Medulla oblongata (tissue), 1 donor: Measurements from ENCODE around the gene SNURF.
"Not testable (repeated sequence)": the region's sequence is repeated elsewhere in the genome, so short reads cannot be mapped to it uniquely, and the experiment has no call there.

Experiments used
- DNase-seq: peaks from one replicate; pipeline ENCODE4 v3.0.0-alpha.2; 2015; ENCODE audit errors: extremely low spot score

Gene SNURF, protein sequence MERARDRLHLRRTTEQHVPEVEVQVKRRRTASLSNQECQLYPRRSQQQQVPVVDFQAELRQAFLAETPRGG

DNA sequence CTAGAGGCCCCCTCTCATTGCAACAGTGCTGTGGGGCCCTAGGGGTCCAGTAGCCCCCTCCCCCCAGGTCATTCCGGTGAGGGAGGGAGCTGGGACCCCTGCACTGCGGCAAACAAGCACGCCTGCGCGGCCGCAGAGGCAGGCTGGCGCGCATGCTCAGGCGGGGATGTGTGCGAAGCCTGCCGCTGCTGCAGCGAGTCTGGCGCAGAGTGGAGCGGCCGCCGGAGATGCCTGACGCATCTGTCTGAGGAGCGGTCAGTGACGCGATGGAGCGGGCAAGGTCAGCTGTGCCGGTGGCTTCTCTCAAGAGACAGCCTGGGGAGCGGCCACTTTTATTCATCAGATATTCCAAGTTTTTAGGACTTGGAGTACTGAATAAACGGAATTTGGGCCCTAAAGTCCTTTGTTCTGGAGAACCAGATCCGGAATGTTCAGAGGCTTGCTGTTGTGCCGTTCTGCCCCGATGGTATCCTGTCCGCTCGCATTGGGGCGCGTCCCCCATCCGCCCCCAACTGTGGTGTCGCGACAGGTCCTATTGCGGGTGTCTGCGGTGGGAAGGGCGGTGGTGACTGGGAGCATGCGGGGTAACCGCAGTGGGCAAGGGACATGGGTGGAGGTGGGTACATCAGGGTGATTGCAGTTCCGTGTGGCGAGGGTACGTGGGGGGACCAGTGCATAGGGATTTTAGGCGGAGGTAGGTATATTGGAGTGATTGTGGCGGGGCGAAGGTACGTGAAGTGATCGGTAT lies at the start of gene SNURF, which contains the start of gene SNRPN:
SNURF (plus strand) TSS at position 205 of the 748 bp plus-strand sequence; CDS start at position 267, 62 bp downstream.
SNRPN (plus strand) TSS at position 205 of the 748 bp plus-strand sequence. CDS start 19,467 bp downstream, outside the sequence.
- peak; percentile 61 for DNase-seq

DNA sequence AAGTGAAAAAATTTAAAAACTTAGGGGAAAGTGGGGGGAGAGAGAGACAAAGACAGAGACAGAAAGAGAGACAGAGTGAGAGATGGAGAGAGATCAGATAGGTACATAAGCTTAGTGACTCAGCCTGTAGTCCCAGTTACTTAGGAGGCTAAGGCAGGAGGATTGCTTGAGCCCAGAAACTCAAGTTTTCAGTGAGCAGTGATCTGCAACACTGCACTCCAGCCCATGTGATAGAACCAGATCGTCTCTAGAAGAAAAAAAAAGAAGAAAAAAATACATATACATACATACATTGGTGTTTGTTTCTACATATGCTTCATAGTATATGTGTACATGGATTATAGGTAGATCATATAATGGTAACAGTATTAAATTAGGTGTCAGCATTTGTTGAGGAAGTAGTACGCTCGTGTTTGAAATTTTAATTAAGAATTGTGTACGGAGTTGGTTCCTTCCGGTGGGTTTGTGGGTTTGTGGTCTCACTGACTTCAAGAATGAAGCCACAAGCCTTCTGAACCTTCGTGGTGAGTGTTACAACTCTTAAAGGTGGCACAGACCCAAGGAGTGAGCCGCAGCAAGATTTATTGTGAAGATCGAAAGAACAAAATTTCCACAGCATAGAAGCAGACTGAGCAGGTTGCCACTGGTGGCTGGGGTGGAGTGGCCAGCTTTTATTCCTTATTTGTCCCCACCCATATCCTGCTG lies 38.3 kb upstream of the SNURF start:
- DNase-seq: no peak

DNA sequence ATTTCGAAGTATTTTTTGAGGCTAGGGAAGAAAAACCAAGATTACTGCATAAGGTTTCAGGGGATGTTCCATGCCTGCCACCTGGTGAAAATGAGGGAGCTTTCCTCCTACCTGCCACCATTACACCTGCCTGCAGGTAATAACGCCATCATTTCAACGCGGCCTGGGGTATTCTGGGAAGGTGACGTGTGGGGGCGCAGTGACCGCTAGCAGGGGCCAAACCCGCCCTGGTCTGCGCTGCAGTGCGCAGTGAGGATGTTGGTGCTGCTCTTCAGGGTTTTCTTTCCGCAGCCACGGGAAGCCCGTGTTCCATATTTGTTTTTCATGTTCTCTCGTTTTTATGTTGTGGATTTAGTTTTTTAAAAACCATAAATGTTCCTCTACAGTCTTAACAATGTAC lies 37.4 kb upstream of the SNURF start:
- DNase-seq: no peak

DNA sequence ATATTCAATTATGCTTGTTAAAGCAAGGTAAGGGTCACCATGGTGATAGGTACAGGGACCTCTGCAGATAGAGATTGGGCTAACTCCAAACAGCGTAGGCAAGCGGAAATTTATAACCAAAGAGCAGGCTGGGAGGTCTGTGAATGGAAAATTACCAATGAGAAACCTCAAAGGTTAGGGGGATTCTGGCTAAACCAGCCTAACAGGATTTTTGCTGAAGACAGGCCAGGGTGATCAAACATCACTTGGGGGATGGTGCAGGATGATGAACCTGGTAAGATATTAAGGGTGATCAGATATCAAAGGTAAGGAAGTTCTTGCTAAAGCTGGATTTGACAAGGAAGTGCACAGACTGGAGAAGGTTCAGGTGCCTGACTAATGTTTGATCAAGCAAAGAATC lies 35.3 kb upstream of the SNURF start:
- DNase-seq: no peak

DNA sequence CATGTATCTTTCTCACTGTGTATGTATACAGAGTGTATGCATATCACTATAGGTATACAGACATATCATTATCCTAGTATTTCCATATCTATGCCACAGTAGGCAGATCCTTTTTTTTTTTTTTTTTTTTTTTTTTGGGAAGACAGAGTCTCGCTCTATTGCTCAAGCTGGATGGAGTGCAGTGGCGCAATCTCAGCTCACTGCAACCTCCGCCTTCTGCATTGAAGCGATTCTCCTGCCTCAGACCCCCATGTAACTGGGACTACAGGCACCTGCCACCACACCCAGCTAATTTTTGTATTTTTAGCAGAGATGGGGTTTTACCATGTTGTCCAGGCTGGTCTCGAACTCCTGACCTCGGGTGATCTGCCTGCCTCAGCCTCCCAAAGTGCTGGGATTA lies 32.0 kb upstream of the SNURF start:
- not testable (repeated sequence) for DNase-seq

DNA sequence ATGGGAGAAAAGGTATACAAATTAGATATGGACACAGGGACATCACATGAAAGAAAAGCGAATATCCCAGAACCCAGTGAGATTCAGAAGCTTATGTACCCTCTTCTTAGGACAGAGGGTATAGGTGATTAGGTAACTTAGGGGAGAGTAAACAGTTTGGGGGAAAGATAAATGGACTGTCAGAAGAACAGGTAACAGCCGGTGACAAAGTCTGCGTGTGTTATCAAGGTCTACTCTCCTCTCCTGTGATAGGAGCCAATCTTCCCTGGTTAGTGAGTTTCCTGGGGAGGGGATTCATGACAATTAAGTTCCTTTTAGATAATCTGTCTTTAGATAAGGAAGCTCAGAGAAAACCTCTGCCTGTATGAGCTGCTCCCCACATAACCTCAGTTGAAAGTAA lies 30.6 kb upstream of the SNURF start:
- no peak for DNase-seq

DNA sequence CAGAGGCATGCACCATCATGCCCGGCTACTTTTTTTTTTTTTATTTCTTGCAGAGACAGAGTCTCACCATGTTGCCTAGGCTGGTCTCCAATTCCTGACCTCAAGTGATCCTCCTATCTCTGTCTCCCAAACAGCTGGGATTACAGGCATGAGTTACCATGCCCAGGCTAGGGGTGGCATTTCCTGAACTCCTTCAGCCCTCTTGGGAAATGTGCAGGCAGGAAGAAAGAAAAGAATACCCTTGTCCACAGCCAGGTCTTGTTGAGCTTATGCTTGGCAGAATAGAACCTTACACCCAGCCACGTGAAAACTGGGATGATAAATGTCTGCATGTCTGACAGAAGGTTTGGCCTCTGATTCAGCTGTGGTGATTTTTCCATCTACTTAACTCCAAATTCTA lies 30.2 kb upstream of the SNURF start:
- no peak for DNase-seq

DNA sequence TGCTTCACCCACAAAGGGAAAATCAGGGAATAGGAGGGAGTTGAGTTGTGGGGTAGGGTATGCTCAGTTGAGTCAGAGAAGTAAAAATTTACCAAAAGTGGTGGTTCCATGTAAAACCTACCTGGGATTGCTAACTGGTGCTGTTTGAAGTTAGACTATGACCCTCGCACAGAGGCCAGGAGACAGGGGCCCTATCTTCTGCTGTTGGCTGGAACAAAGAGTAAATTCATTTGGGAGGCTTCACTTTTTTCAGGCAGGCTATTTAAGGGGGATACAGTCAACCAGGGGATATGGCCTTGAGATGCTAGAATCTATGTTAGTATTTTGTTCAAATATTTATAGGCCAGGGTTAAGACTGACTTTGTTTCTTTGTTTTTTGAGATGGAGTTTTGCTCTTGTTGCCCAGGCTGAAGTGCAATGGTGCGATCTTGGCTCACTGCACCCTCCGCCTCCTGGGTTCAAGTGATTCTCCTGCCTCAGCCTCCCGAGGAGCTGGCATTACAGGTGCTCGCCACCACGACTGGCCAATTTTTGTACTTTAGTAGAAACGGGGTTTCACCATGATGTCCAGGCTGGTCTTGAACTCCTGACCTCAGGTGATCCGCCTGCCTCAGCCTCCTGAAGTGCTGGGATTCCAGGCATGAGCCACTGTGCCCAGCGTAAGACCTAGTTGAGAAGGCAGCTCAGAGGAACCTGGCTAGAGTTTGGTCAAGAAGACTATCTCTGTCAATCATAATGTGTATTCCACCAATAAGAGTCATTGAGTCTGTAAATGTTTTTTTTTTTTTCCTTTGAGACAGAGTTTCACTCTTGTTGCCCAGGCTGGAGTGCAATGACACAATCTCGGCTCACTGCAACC lies 22.7 kb upstream of the SNURF start:
- DNase-seq: not testable (repeated sequence)

DNA sequence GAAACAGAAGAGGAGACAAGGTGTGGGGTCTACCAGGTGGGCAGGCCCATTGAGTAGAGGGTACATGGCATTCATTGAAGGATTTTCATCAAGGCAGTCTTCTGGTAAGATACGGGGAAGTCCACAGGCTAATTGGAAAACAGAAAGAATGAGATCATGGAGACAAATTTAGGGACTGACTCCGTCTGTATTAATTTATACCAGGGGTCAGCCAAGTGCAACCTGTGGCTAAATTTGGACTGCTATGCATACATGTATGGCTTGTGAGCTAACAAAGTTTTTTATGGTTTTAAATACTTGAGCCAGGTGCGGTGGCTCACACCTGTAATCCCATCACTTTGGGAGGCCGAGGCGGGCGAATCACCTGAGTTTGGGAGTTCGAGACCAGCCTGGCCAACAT lies 21.1 kb upstream of the SNURF start:
- no peak for DNase-seq

DNA sequence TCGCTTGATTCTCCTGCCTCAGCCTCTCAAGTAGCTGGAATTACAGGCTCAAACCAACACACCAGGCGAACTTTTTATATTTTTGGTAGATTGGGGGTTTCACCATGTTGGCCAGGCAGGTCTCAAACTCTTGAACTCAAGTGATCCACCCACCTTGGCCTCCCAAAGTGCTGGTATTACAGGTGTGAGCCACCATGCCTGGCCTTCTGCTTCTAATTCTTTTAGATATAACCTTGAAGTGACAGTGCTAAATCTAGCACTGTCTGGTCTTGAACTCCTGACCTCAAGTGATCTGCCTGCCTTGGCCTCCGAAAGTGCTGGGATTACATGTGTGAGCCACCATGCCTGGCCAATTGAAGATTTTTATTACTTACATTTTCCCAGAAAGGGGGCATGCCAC lies 16.6 kb upstream of the SNURF start:
- not testable (repeated sequence) for DNase-seq

DNA sequence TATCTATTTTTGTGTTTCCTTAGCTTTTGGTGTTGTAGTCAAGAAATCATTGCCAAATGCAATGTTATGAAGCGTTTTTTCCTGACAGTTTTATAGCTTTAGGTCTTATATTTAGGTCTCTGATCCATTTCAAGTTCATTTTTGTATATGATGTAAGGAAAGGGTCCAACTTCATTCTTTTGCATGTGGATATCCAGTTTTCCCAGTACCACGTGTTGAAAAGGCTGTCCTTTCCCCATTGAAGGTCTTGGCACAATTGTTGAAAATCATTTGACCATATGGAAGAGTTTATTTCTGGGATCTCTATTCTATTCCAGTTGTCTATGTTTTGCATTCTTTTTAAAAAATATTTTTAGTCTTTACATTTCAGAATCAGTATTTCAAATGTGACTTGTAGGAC lies 14.6 kb upstream of the SNURF start:
- no peak for DNase-seq

DNA sequence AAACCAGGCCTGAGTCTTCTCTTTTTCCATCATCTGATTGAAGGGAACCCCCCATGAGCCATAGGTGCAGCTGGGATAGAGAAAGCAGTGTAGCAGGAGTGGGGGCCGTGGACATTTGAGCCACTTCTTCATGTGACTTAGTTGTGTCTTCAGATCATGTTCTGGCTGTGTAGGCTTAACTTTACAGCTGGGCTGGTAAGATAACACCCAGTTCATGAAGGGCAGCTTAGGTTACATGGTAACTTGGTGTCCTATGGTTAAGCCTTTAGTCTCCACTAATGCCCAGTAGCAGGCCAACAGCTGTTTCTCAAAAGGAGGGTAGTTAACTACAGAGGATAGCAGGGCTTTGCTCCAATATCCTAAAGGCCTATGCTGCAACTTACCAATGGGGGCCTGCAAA lies 11.4 kb upstream of the SNURF start:
- DNase-seq: no peak

DNA sequence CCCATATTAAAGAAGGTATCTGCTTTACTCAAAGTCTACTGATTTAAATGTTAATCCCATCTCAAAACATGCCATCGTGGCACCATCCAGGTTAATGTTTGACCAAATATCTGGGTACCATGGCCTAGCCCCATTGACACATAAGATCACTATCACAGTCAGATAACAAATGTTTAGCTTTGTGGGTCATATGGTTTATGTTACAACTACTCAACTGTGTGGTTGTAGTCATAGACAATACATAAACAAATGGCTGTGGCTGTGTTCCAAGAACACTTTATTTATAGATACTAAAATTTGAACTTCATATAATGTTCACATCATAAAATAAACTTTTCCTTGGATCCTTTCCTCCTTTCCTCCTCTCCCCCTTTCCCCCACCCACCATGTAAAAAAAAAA lies 9.8 kb upstream of the SNURF start:
- no peak for DNase-seq

DNA sequence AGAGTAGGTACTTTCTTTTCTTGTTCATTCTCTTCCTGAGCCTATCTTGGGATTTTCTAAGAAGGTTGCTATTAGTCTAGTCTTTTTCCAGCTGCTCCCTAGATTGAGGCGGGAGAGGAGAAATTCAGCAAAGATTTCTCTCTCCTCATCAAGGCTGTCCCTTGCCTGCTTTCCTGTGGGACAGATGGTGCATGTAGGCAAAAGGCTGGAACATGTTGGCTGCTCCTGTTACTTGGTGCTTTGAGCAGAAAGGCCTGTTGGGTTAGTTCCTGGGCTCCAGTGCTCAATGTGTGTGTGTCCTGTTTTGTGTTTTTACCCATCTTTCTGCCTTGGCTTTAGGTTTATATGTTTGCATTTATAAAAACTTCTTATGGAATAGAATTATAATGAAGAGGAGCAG lies 9.1 kb upstream of the SNURF start:
- no peak for DNase-seq

DNA sequence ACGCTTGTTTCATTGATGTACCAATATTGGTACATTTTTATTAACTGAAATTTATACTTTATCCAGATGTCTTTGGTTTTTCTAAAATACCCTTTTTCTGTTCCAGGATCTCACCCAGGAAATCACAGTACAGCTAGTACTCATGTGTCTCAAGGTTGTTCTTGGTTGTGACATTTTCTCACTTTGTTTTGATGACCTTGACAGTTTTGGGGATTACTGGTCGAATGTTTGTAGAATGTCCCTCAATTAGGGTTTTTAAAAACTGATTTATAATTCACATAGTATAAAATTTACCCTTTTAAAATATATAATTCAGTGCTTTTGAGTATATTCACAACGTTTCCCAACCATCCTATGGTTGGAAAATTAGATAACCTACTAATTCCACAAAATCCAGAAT lies 6.3 kb upstream of the SNURF start:
- no peak for DNase-seq

DNA sequence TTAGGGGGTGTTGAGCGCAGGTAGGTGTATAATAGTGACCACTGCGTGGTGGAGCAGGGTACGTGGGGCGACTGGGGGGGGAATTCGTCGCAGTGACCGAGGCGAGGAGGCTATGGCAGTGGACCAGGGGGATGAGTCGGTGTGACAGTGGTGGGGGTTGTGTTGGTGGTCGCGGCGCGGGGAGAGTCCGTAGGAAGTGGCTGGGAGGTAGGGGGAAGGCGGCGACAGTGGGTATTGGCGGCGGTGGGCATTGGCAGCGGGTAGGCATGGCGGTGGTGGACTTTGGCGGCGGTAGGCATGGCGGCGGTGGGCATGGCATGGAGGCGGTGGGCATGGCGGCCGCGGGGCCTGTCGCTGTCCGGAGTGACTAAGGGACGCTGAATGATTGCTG lies 739 bp downstream of the SNURF start:
- no peak for DNase-seq

DNA sequence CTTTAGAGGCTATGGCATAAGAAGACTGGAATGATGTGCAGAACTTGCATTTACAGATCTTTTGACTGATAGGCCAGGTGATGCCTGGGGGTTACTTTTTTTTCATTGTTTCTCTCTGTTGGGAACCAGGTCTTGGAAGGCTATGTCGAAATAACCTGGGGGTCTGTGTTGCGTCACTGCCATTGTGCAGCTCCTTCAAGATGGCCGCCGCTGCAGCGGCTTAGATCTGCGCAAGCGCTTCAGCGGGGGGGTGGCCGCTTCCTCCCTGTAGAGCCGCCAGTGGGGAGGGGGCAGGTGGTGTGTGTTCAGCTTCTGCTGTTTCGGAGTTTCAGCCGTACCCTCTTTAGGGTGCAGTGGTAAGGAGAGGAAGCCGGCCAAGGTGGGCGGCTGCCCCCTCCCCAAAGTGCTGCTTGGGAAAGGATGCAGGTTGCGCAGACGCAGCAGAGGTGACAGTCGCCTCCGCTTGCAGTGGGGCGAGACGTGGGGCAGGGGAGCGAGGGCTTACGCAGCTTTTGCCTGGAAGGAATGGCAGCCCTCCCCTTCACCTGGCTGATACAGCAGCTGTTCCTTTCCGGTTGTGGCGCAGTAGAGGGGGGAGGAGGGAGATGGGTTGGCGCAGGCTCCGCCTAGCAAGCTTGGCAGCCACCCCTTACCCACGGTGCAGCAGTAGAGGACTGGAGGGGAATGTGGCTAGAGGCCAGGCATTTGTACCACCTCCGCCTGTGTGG lies 1.5 kb downstream of the SNURF start:
- DNase-seq: peak; percentile 74

DNA sequence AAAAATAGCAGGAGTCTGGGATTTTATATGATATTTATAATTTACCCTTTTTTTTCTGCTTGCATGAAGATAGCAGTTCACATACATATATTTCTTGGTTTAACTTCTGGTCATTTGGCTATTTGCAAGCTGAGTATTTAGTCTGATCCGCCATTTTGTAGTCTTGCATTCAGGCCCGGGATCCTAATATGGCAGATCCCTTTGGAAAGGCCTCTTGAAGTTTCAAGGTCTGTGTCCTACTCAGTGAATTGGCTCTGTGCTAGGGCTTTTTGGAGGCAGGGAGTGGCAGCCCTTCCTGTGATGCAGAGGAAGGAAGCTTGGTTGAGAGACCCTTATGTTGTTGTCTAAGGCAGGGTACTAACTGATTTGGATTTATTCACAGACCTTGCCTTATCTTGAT lies 2.9 kb downstream of the SNURF start:
- peak; percentile 12 for DNase-seq

DNA sequence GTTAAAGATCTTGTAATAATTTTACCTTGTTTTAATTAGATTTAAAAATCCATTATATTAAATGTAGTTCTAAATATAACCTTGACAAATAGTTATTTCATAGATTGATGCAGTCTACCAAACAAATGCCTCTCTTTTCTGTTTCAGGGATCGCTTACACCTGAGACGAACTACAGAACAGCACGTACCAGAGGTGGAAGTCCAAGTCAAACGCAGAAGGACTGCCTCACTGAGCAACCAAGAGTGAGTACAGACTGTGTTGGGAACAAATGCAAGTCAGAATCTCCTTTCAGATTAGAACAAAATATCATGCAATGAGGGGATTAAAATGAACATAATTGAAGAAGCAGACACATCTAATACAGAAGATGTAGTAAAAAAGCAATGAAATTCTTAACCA lies 7.2 kb downstream of the SNURF start:
- no peak for DNase-seq

DNA sequence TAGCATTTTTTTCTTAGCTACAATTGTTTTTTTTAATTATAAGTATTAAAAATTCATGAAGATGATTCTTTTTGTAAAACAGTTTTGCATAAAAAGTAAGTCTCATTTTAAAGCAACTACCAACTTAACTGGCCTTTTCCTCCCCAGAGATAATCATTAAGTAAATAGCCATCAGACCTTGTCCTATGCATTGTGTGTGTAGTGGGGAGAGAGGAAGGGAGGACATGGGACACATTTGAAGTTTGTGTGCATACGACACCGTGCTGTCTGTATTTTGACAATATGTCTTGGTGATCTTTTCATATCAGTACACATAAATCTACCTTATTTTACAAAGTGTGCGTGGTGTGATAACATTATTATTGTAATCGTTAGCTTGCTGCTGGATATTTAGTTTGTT lies 8.1 kb downstream of the SNURF start:
- no peak for DNase-seq

DNA sequence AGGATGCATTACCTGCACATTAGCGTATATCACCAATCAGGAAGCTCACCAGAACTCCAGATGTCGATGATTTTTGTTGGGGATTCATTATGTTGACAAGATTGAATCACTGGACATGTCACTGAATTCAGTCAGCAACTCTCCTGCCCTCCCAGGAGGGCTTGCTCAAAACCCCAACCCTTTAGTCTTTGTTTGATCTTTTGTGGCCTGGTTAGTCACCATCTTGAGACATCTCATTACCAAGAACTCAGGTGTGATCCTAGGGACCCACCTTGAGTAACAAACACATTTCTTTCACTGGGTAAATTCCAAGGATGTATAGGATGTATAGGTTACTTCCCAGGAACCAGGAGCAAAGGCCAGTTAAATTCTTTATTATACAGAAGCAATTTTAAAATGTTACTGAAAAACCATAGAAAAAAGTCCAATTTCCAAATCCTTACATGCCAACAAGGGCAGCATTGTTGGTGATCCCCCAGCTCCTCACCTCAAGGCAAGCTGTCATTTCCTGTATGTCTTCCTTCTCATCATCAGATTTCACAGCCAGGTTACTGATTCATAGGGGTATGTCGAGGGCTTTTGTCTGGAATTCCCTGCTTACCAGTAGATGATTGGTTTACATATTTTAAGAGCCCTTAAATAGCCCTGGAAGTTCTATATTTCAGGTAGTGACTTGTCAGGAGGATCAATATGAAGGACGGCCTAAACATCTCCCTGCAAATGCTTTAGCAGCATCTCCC lies 11.7 kb downstream of the SNURF start:
- DNase-seq: no peak
